HCT116 (cell line): ENCODE measurements around the gene SWT1. TPM values are rescaled to one million over a fixed set of nuclear protein-coding genes. Genes with fewer than 3 reads are reported as not detected.

Experiments used
- ATAC-seq: fragments of 200-7000 bp; cut with Tn5 transposase; 2 replicates; pipeline ENCODE4 v1.9.1; 2020; ENCODE audit warnings: mild to moderate bottlenecking, moderate library complexity
- BruUV-seq: library from RNA; stranded (reverse); fragments of 400-500 nt; replicated peaks from 2 replicates; lab custom pipeline; 2021; lab: Mats Ljungman, UMichigan
- CTCF ChIA-PET: fragments of 300-600 bp; sonication (Branson Sonifier 250); formaldehyde crosslinking; loops from one replicate; lab custom pipeline; 2021; ENCODE audit warnings: antibody characterized with exemption; lab: Charles Lee
- POLR2A ChIA-PET: fragments of 300-600, 350-600 bp; sonication (Branson Sonifier 250); formaldehyde crosslinking; loops from one replicate; lab custom pipeline; 2021; ENCODE audit warnings: antibody characterized with exemption; lab: Charles Lee
- RAD21 ChIA-PET, 2 experiments: fragments of 300-600 bp; sonication (Branson Sonifier 250); formaldehyde crosslinking; loops; one replicate each; lab custom pipeline; 2023; ENCODE audit warnings: low total read pairs in 2 of 2; ENCODE audit not compliant: uncharacterized antibody in 2 of 2, unreplicated experiment in 2 of 2, low non-redundant PET in 1 of 2; lab: Charles Lee
- DNase-seq: peaks from one replicate; pipeline ENCODE4 v3.0.0-alpha.2; 2010; ENCODE audit warnings: low read depth, low spot score
- H2AFZ ChIP-seq: fragments of 200-600 bp; shearing (Covaris generic), sonication (generic); 2 replicates; pipeline ENCODE4 v1.6.1; 2017; ENCODE audit warnings: low read depth, mixed run types, mixed read lengths, antibody characterized with exemption, low read length; ENCODE audit not compliant: poor library complexity, severe bottlenecking
- H3K27ac ChIP-seq: 2 replicates; pipeline ENCODE4 v1.5.1; 2012; ENCODE audit warnings: low read depth, low read length
- H3K27me3 ChIP-seq: fragments of 200-600 bp; sonication (generic); 2 replicates; pipeline ENCODE4 v1.6.1; 2016; ENCODE audit warnings: mixed run types, low read length, mixed read lengths; ENCODE audit not compliant: insufficient read depth
- H3K36me3 ChIP-seq, 2 experiments: fragments of 200-500 bp in 1 of 2; fragments of 200-600 bp in 1 of 2; sonication (Bioruptor generic) in 1 of 2; sonication (generic) in 1 of 2; 2 replicates each; pipeline versions ENCODE4 v1.5.1 to v1.6.1; 2014 to 2016; ENCODE audit warnings: low read length in 2 of 2, inconsistent platforms in 1 of 2, mixed read lengths in 1 of 2, mixed run types in 1 of 2; ENCODE audit not compliant: insufficient read depth in 2 of 2, control insufficient read depth in 1 of 2
- H3K4me1 ChIP-seq, 2 experiments: fragments of 200-600 bp in 1 of 2; sonication (generic) in 1 of 2; 2 replicates each; pipeline versions ENCODE4 v1.5.1 to v1.6.1; 2012 to 2017; ENCODE audit warnings: low read length in 2 of 2, inconsistent platforms in 1 of 2, mild to moderate bottlenecking in 1 of 2, mixed read lengths in 1 of 2, mixed run types in 1 of 2, moderate library complexity in 1 of 2; ENCODE audit not compliant: insufficient read depth in 2 of 2, control insufficient read depth in 1 of 2
- H3K4me2 ChIP-seq: fragments of 200-600 bp; sonication (generic); 2 replicates; pipeline ENCODE4 v1.6.1; 2017; ENCODE audit warnings: mixed run types, low read length, mixed read lengths
- H3K4me3 ChIP-seq, 2 experiments: fragments of 200-600 bp in 1 of 2; sonication (generic) in 1 of 2; replicated peaks in 1 of 2; 2 replicates each; pipeline ENCODE4 v1.5.1; 2011 to 2016; ENCODE audit warnings: low read length in 2 of 2, control low read depth in 1 of 2, low read depth in 1 of 2, mild to moderate bottlenecking in 1 of 2, mixed read lengths in 1 of 2, mixed run types in 1 of 2
- H3K79me2 ChIP-seq: fragments of 200-600 bp; sonication (generic); 2 replicates; pipeline ENCODE4 v1.6.1; 2017; ENCODE audit warnings: mild to moderate bottlenecking, mixed run types, low read length, moderate library complexity, mixed read lengths; ENCODE audit not compliant: insufficient read depth
- H3K9ac ChIP-seq: fragments of 200-600 bp; sonication (generic); 2 replicates; pipeline ENCODE4 v1.6.1; 2016; ENCODE audit warnings: low read length, mixed read lengths
- H3K9me2 ChIP-seq: fragments of 200-600 bp; sonication (generic), shearing (Covaris generic); 2 replicates; pipeline ENCODE4 v1.6.1; 2017; ENCODE audit warnings: mixed run types, mild to moderate bottlenecking, moderate library complexity; ENCODE audit not compliant: insufficient read depth
- H3K9me3 ChIP-seq, 2 experiments: fragments of 200-500 bp in 1 of 2; fragments of 200-600 bp in 1 of 2; sonication (Bioruptor generic) in 1 of 2; sonication (generic) in 1 of 2; 2 replicates each; pipeline ENCODE4 v1.6.1; 2014 to 2017; ENCODE audit warnings: low read length in 2 of 2, mixed read lengths in 2 of 2, inconsistent platforms in 1 of 2, low read depth in 1 of 2, mild to moderate bottlenecking in 1 of 2, mixed run types in 1 of 2, moderate library complexity in 1 of 2; ENCODE audit not compliant: control insufficient read depth in 1 of 2, insufficient read depth in 1 of 2
- H4K20me1 ChIP-seq: fragments of 200-600 bp; sonication (generic), shearing (Covaris generic); 2 replicates; pipeline ENCODE4 v1.6.1; 2017; ENCODE audit warnings: mixed run types, mild to moderate bottlenecking, moderate library complexity; ENCODE audit not compliant: insufficient read depth
- CBX3 ChIP-seq: IDR thresholded peaks from 2 replicates; pipeline ENCODE4 v1.6.1; 2012; ENCODE audit warnings: low read depth
- CEBPB ChIP-seq: IDR thresholded peaks from 2 replicates; pipeline ENCODE4 v1.6.1; 2012; ENCODE audit warnings: low read depth
- EGR1 ChIP-seq: IDR thresholded peaks from 2 replicates; pipeline ENCODE4 v1.6.1; 2012; ENCODE audit warnings: low read depth
- ELF1 ChIP-seq: IDR thresholded peaks from 2 replicates; pipeline ENCODE4 v1.6.1; 2012; ENCODE audit warnings: low read depth, borderline replicate concordance
- EZH2 ChIP-seq: fragments of 200-600 bp; sonication (generic); IDR thresholded peaks from 2 replicates; pipeline ENCODE4 v1.6.1; 2017; ENCODE audit warnings: antibody characterized with exemption, mixed run types
- EZH2phosphoT487 ChIP-seq: fragments of 200-600 bp; IDR thresholded peaks from 2 replicates; pipeline ENCODE4 v1.6.1; 2018; ENCODE audit warnings: antibody characterized with exemption, borderline replicate concordance
- JUND ChIP-seq: IDR thresholded peaks from 2 replicates; pipeline ENCODE4 v1.6.1; 2012
- POLR2A ChIP-seq: IDR thresholded peaks from 2 replicates; pipeline ENCODE4 v1.7.0; 2011; ENCODE audit warnings: borderline replicate concordance; ENCODE audit not compliant: insufficient read depth, insufficient read length; ENCODE audit errors: extremely low read depth
- POLR2AphosphoS5 ChIP-seq: IDR thresholded peaks from 2 replicates; pipeline ENCODE4 v1.6.1; 2011; ENCODE audit warnings: mild to moderate bottlenecking, low read depth, low read length, moderate library complexity
- RAD21 ChIP-seq: IDR thresholded peaks from 2 replicates; pipeline ENCODE4 v1.6.1; 2012; ENCODE audit warnings: low read depth, mild to moderate bottlenecking
- SP1 ChIP-seq: IDR thresholded peaks from 2 replicates; pipeline ENCODE4 v1.6.1; 2012; ENCODE audit warnings: low read depth
- SRF ChIP-seq: IDR thresholded peaks from 2 replicates; pipeline ENCODE4 v1.6.1; 2012; ENCODE audit warnings: low read depth
- YY1 ChIP-seq: IDR thresholded peaks from 2 replicates; pipeline ENCODE4 v1.6.1; 2011; ENCODE audit warnings: low read length, low read depth, moderate library complexity, mild to moderate bottlenecking; ENCODE audit not compliant: insufficient replicate concordance; ENCODE audit errors: extremely low read depth
- ZFX ChIP-seq: fragments of 450-650 bp; IDR thresholded peaks from 2 replicates; pipeline ENCODE4 v1.6.1; 2017
- intact Hi-C: fragments of 100-400 bp; cut with micrococcal nuclease; formaldehyde crosslinking; loops from 2 replicates; pipeline ENCODE4 v1.10.0; 2022
- total RNA-seq: library from RNA; stranded (reverse); gene quantifications from one replicate; pipeline ENCODE4 v1.2.1, GENCODE V29; 2021; ENCODE audit not compliant: unreplicated experiment
- TF ChIP-seq, protein P1 (sequence below): IDR thresholded peaks from 2 replicates; pipeline ENCODE4 v1.6.1; 2012
- TF ChIP-seq, protein P2 (sequence below), 3 experiments: fragments of 200-600 bp in 1 of 3; sonication (generic) in 1 of 3; IDR thresholded peaks in 2 of 3; conservative IDR thresholded peaks in 1 of 3; 2 replicates each; pipeline ENCODE4 v1.5.1; 2012 to 2017; ENCODE audit warnings: low read depth in 2 of 3, low read length in 2 of 3, antibody characterized with exemption in 1 of 3, borderline replicate concordance in 1 of 3, control low read depth in 1 of 3, mild to moderate bottlenecking in 1 of 3, mixed read lengths in 1 of 3, mixed run types in 1 of 3, moderate library complexity in 1 of 3; ENCODE audit not compliant: insufficient read depth in 1 of 3
- TF ChIP-seq, protein P3 (sequence below): IDR thresholded peaks from 2 replicates; pipeline ENCODE4 v1.6.1; 2011; ENCODE audit warnings: mild to moderate bottlenecking, low read length, moderate library complexity; ENCODE audit not compliant: insufficient replicate concordance; ENCODE audit errors: extremely low read depth

The SWT1 gene
- total RNA-seq, 1 experiment from 2014 or later, result 3.3 TPM

DNA sequence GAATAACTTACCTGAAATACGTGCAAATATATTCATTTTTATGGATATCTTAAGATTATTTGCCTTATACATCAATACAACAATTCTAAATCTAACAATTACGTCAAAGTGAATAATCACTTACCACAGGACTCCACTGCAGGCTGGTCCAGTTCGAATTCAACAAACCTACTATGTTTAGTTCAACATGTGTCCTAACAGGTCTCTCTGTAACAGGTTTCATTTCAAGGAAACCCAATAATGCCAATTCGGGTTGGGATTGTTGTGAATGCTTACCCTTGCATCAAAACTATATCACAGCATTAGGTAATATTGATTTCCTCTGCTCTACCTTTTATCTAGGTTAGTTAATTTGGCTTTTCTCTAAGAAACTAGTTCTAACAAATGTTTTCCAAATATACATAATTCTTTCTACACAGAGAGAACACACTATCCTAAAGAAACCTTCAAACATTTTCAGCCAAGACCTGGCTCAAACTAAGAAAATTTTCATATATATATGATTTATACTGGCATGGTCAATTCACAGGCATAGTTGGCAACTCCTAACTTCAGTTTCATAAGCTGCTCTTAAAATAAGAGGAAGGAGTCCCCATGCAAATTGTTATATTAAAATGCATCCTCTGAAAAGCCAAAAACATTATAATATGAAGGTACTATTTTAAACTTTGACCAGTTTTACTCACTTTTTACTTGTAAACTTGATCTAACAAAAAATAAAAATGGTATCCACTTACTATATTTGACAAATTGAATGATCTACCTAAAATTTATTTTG is 155.6 kb downstream of the SWT1 start:
- Histone ChIP-seq H3K9ac (no peak overlapping the region), H2AFZ (no peak overlapping the region), H3K4me1 (peaks cover 0 to 14% of the 10 kb centered on the region in 2 experiments; a peak in 2 of 4 replicates), H3K79me2 (peaks cover 85% of the 10 kb centered on the region), H3K9me2 (no peaks in the 10 kb centered on the region), H3K36me3 (peaks cover 16 to 26% of the 10 kb centered on the region in 2 experiments), H3K27me3 (no peaks in the 10 kb centered on the region), H3K9me3 (no peaks in the 10 kb centered on the region), H3K4me3 (no peak overlapping the region), H3K4me2 (no peak overlapping the region), H4K20me1 (peaks cover 47% of the 10 kb centered on the region; the same call in 1 of the 2 replicates), H3K27ac (no peak overlapping the region)
- DNase-seq, result no peak
- ChIA-PET CTCF (no interaction called here), POLR2A (no interaction called here), RAD21 (no interaction called here)
- BruUV-seq, result no TSS peak
- TF ChIP-seq EGR1, result no peak
- TF ChIP-seq SP1, result no peak
- TF ChIP-seq, protein P1, sequence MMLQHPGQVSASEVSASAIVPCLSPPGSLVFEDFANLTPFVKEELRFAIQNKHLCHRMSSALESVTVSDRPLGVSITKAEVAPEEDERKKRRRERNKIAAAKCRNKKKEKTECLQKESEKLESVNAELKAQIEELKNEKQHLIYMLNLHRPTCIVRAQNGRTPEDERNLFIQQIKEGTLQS, result no peak
- TF ChIP-seq RAD21, result no peak
- TF ChIP-seq JUND, result no peak
- TF ChIP-seq CBX3, result no peak
- no peak for TF ChIP-seq POLR2AphosphoS5
- no peak for TF ChIP-seq CEBPB
- no peak for TF ChIP-seq POLR2A
- TF ChIP-seq SRF, result no peak
- TF ChIP-seq YY1, result no peak
- TF ChIP-seq EZH2phosphoT487, result no peak
- TF ChIP-seq EZH2, result no peak
- TF ChIP-seq, protein P2, sequence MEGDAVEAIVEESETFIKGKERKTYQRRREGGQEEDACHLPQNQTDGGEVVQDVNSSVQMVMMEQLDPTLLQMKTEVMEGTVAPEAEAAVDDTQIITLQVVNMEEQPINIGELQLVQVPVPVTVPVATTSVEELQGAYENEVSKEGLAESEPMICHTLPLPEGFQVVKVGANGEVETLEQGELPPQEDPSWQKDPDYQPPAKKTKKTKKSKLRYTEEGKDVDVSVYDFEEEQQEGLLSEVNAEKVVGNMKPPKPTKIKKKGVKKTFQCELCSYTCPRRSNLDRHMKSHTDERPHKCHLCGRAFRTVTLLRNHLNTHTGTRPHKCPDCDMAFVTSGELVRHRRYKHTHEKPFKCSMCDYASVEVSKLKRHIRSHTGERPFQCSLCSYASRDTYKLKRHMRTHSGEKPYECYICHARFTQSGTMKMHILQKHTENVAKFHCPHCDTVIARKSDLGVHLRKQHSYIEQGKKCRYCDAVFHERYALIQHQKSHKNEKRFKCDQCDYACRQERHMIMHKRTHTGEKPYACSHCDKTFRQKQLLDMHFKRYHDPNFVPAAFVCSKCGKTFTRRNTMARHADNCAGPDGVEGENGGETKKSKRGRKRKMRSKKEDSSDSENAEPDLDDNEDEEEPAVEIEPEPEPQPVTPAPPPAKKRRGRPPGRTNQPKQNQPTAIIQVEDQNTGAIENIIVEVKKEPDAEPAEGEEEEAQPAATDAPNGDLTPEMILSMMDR (IDR thresholded peaks at IDR 0.05 in 2 of 3, conservative IDR thresholded peaks at IDR 0.05 in 1 of 3; ENCODE audit: borderline replicate concordance in 1 of 3, insufficient read depth in 1 of 3, low read depth in 2 of 3, low read length in 2 of 3), result no peak
- TF ChIP-seq, protein P3, sequence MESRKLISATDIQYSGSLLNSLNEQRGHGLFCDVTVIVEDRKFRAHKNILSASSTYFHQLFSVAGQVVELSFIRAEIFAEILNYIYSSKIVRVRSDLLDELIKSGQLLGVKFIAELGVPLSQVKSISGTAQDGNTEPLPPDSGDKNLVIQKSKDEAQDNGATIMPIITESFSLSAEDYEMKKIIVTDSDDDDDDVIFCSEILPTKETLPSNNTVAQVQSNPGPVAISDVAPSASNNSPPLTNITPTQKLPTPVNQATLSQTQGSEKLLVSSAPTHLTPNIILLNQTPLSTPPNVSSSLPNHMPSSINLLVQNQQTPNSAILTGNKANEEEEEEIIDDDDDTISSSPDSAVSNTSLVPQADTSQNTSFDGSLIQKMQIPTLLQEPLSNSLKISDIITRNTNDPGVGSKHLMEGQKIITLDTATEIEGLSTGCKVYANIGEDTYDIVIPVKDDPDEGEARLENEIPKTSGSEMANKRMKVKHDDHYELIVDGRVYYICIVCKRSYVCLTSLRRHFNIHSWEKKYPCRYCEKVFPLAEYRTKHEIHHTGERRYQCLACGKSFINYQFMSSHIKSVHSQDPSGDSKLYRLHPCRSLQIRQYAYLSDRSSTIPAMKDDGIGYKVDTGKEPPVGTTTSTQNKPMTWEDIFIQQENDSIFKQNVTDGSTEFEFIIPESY, result no peak
- no peak for TF ChIP-seq ELF1
- no peak for TF ChIP-seq ZFX
- no peak for ATAC-seq
- intact Hi-C loops, result loop anchor here (10.0 kb wide), 1 partner anchor 158 kb away; the partner anchor contains the start of genes SWT1 and TRMT1L
